Hematopoietic multipotent progenitor cell treated with erythropoietin and hydrocortisone succinate and interleukin-3 and kit ligand, for 15 days (in vitro differentiated cells): ENCODE data around the gene RAB3D.
A peak's percentile ranks its signal among the peaks of the same experiment; 100 is the strongest.
"Not testable (repeated sequence)": the region's sequence is repeated elsewhere in the genome, so short reads cannot be mapped to it uniquely, and the experiment has no call there.

Experiments
- DNase-seq: peaks from one replicate; pipeline ENCODE4 v3.0.0-alpha.2; 2015; ENCODE audit warnings: low spot score

Gene RAB3D

GRCh38 chr19:11339254-11340098 lies at the start of gene RAB3D:
Gene RAB3D (minus strand): TSS chr19:11339657. CDS start chr19:11337399, 2,258 bp downstream.
- DNase-seq, result peak; percentile 55

- no peak for DNase-seq
Observed at GRCh38 chr19:11387162-11388034, 47.9 kb upstream of the RAB3D start.

- DNase-seq, result no peak
Observed at GRCh38 chr19:11384778-11385129, 45.3 kb upstream of the RAB3D start.

GRCh38 chr19:11383706-11384048 lies 44.2 kb upstream of the RAB3D start:
- no peak for DNase-seq

GRCh38 chr19:11382898-11383705 lies 43.6 kb upstream of the RAB3D start:
- DNase-seq, result peak; percentile 90

GRCh38 chr19:11380653-11381537 lies 41.4 kb upstream of the RAB3D start:
- DNase-seq, result peak; percentile 95

GRCh38 chr19:11379857-11380350 lies 40.4 kb upstream of the RAB3D start:
- DNase-seq, result no peak

- not testable (repeated sequence) for DNase-seq
Observed at GRCh38 chr19:11379269-11379845, 39.9 kb upstream of the RAB3D start.

- DNase-seq, result peak; percentile 50
Observed at GRCh38 chr19:11378319-11379189, 39.1 kb upstream of the RAB3D start.

GRCh38 chr19:11377756-11378155 lies 38.3 kb upstream of the RAB3D start:
- DNase-seq, result no peak

GRCh38 chr19:11377237-11377636 lies 37.8 kb upstream of the RAB3D start:
- peak; percentile 49 for DNase-seq

GRCh38 chr19:11375143-11375948 lies 35.9 kb upstream of the RAB3D start:
- no peak for DNase-seq

- peak; percentile 98 for DNase-seq
Observed at GRCh38 chr19:11374433-11375142, 35.1 kb upstream of the RAB3D start, which contains the start of gene SWSAP1. Gene SWSAP1 (plus strand): TSS chr19:11374666. CDS start chr19:11374681, 15 bp downstream.

GRCh38 chr19:11373885-11374432 lies 34.5 kb upstream of the RAB3D start:
- no peak for DNase-seq

GRCh38 chr19:11373166-11373884 lies 33.9 kb upstream of the RAB3D start:
- DNase-seq, result peak; percentile 45

- DNase-seq, result no peak
Observed at GRCh38 chr19:11370744-11371143, 31.3 kb upstream of the RAB3D start.

GRCh38 chr19:11367528-11367927 lies 28.1 kb upstream of the RAB3D start:
- no peak for DNase-seq
